ENCODE results near the gene R3HDM4.

The R3HDM4 gene

GRCh38 chr19:925087-925525, 12.1 kb upstream of the R3HDM4 start:
- peak overlapping the region; percentile 98 for H3K9ac ChIP-seq (ENCODE audit: low read depth, low read length, poor library complexity, severe bottlenecking)
- no peak for TF ChIP-seq EZH2phosphoT487 (IDR thresholded peaks at IDR 0.05; ENCODE audit: borderline replicate concordance)
- TF ChIP-seq CTCF (conservative IDR thresholded peaks at IDR 0.05; ENCODE audit: low read length) = no peak
- H3K27me3 ChIP-seq (ENCODE audit: insufficient read depth, low read length, poor library complexity, severe bottlenecking) = peaks cover 5% of the 10 kb centered on the region
- no peaks in the 10 kb centered on the region for H3K9me2 ChIP-seq (replicated peaks; ENCODE audit: low read depth, low read length)
- peaks cover 4% of the 10 kb centered on the region for H4K20me1 ChIP-seq (ENCODE audit: insufficient read depth, low read length, poor library complexity, severe bottlenecking)
- peaks cover 2% of the 10 kb centered on the region for H3K4me1 ChIP-seq (ENCODE audit: insufficient read depth, low read length, poor library complexity, severe bottlenecking)
- H3F3A ChIP-seq (ENCODE audit: low read depth) = no peaks in the 10 kb centered on the region
- H2AFZ ChIP-seq (ENCODE audit: low read length) = peak overlapping the region; percentile 93
- H3K4me2 ChIP-seq (ENCODE audit: low read depth, low read length, poor library complexity, severe bottlenecking) = peak overlapping the region; percentile 92
- H3K36me3 ChIP-seq (ENCODE audit: insufficient read depth, low read length) = no peaks in the 10 kb centered on the region
- H3K4me3 ChIP-seq (ENCODE audit: low read length, poor library complexity, severe bottlenecking) = peak overlapping the region; percentile 100
- H3K79me2 ChIP-seq (ENCODE audit: insufficient read depth, low read length) = peaks cover 31% of the 10 kb centered on the region
- no peaks in the 10 kb centered on the region for H3K9me3 ChIP-seq (ENCODE audit: insufficient read depth, low read depth, low read length)

- peak overlapping the region; percentile 98 for H3K9ac ChIP-seq (ENCODE audit: low read depth, low read length, poor library complexity, severe bottlenecking)
- no peaks in the 10 kb centered on the region for H3K36me3 ChIP-seq (ENCODE audit: insufficient read depth, low read length)
- H3K79me2 ChIP-seq (ENCODE audit: insufficient read depth, low read length) = peaks cover 31% of the 10 kb centered on the region
- H3K4me3 ChIP-seq (ENCODE audit: low read length, poor library complexity, severe bottlenecking) = peak overlapping the region; percentile 100
- H3K4me2 ChIP-seq (ENCODE audit: low read depth, low read length, poor library complexity, severe bottlenecking) = peak overlapping the region; percentile 92
- peaks cover 5% of the 10 kb centered on the region for H3K27me3 ChIP-seq (ENCODE audit: insufficient read depth, low read length, poor library complexity, severe bottlenecking)
- H3K9me3 ChIP-seq (ENCODE audit: insufficient read depth, low read depth, low read length) = no peaks in the 10 kb centered on the region
- TF ChIP-seq EZH2phosphoT487 (IDR thresholded peaks at IDR 0.05; ENCODE audit: borderline replicate concordance) = no peak
- no peak for TF ChIP-seq CTCF (conservative IDR thresholded peaks at IDR 0.05; ENCODE audit: low read length)
- H2AFZ ChIP-seq (ENCODE audit: low read length) = peak overlapping the region; percentile 93
- peaks cover 4% of the 10 kb centered on the region for H4K20me1 ChIP-seq (ENCODE audit: insufficient read depth, low read length, poor library complexity, severe bottlenecking)
- peaks cover 2% of the 10 kb centered on the region for H3K4me1 ChIP-seq (ENCODE audit: insufficient read depth, low read length, poor library complexity, severe bottlenecking)
- no peaks in the 10 kb centered on the region for H3K9me2 ChIP-seq (replicated peaks; ENCODE audit: low read depth, low read length)
- no peaks in the 10 kb centered on the region for H3F3A ChIP-seq (ENCODE audit: low read depth)
These were observed 11.6 kb upstream of the R3HDM4 start for GRCh38 chr19:924553-925086.

GRCh38 chr19:920051-920864, 7.2 kb upstream of the R3HDM4 start:
- H4K20me1 ChIP-seq (ENCODE audit: insufficient read depth, low read length, poor library complexity, severe bottlenecking) = no peaks in the 10 kb centered on the region
- H3K4me3 ChIP-seq (ENCODE audit: low read length, poor library complexity, severe bottlenecking) = no peak overlapping the region
- no peak overlapping the region for H2AFZ ChIP-seq (ENCODE audit: low read length)
- H3K9me2 ChIP-seq (replicated peaks; ENCODE audit: low read depth, low read length) = no peaks in the 10 kb centered on the region
- H3K4me1 ChIP-seq (ENCODE audit: insufficient read depth, low read length, poor library complexity, severe bottlenecking) = peaks cover 2% of the 10 kb centered on the region
- no peaks in the 10 kb centered on the region for H3K36me3 ChIP-seq (ENCODE audit: insufficient read depth, low read length)
- H3F3A ChIP-seq (ENCODE audit: low read depth) = no peaks in the 10 kb centered on the region
- no peaks in the 10 kb centered on the region for H3K9me3 ChIP-seq (ENCODE audit: insufficient read depth, low read depth, low read length)
- no peaks in the 10 kb centered on the region for H3K27me3 ChIP-seq (ENCODE audit: insufficient read depth, low read length, poor library complexity, severe bottlenecking)
- no peak overlapping the region for H3K9ac ChIP-seq (ENCODE audit: low read depth, low read length, poor library complexity, severe bottlenecking)
- no peak for TF ChIP-seq CTCF (conservative IDR thresholded peaks at IDR 0.05; ENCODE audit: low read length)
- TF ChIP-seq EZH2phosphoT487 (IDR thresholded peaks at IDR 0.05; ENCODE audit: borderline replicate concordance) = no peak
- H3K4me2 ChIP-seq (ENCODE audit: low read depth, low read length, poor library complexity, severe bottlenecking) = peak overlapping the region; percentile 31
- no peaks in the 10 kb centered on the region for H3K79me2 ChIP-seq (ENCODE audit: insufficient read depth, low read length)

Data from Loucy (cell line).